ENCODE results near the gene PTPN5.

PTPN5 gene

DNA sequence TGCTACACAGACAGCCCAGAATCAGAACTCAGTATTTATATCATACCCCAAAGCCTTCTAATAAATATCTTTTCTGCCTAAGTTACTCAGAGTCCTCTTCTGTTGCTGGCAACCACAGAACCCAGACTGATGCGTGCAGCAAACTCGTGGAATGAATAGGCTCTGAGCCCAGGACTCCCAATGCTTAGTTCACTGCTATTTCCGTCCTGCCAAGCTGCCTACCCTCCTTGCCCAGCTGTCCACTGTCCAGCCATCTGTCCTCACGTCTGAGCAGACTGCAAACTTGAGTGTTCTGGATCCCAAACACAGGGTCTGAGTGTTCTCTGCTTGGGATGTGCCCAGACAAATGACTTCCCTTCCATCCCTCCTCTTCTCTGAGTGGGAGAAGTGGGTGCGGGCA, 19.4 kb downstream of the PTPN5 start:
- no peak for DNase-seq

DNA sequence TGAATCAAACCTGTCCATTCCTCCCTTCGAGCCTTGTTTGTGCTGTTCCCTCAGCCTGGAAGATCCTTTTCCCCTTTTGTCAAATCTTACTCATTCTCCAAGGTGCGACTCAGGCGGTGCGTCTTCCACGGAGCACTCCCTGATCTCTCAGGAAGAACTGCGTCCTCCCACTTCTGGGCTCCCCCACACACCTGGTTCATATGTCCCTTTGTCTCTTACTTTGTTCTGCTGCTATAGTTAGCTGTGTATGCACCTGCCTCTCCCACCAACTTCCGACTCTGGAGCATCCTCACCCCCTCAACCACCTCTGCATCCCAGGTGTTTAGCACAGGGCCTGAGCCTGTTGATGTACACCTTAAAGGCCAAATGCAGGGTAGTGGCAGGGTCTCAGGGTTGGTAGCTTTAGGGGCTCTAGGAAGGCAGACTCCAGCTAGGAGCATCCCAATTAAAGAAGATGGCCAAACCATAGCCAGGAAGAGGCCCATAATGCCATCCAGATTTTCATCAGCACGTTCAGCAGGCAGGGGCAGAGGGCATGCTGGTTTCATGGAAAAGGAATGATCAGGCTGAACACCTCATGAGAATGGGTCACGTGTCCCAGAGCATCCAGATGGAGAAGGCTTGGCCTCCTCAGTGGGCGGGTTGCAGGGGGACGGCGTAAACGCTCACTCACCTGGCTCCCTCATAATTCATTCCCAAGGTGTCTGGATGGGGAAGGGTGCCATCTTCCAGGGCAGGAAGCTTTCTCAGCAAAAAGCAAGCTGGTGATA, 20.1 kb downstream of the PTPN5 start:
- DNase-seq, result no peak

DNA sequence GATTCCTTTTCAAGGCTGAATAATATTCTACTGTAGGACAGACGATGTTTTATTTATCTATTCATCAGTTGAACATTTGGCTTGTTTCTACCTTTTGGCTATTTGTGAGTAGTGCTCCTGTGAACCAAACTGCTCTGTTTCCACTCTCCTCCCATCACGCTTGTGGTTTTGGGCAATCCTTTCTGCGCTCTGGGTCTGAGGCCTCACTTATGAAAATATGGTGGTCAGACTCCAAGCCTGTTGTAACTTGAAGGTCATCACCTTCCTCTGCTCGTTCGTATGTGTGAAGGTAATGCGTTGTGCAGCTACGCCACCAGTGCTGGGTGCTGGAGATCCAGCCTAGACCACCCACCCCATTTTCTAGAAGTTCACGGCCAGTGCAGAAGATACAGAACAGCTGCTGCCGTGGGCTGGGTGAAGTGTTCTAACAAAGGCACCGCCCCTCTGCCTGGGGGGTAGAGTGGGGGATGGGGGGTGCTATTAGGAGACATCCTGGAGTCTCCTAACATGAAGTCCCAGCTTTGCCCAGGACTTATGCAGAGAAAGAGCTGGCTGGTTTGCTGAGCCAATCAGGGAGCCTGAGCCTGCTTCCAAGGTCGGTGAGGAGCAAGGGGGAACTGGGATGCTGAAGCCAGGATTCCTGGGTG, 21.0 kb downstream of the PTPN5 start:
- no peak for DNase-seq

DNA sequence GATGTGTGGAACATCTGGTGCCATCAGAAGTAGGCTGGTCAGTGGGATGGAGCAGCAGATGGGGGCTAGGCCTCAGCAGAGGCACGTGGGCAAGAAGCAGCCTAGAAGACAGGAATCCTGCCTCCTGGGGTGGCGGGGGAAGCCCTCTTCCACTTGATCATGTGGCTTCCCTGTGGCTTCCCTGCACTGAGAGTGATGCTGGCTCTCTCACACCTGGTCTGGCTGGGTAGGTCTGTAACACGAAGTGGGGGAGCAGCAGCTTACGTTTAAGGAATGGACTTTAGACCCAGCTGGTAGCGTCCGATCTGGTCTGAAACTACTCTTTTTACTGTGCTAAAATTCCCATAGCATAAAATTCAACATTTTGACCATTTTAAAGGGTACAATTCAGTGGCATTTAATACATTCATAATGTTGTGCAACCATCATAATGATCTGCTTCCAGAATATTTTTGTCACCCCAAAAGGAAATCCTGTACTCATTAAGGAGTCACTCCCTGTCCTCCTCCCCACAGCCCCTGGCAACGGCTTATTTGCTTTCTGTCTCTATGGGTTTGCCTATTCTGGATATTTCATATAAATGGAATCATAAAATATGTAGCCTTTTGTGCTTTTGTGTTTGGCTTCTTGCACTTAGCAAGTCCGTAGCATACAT, 21.7 kb downstream of the PTPN5 start:
- DNase-seq, result no peak

DNA sequence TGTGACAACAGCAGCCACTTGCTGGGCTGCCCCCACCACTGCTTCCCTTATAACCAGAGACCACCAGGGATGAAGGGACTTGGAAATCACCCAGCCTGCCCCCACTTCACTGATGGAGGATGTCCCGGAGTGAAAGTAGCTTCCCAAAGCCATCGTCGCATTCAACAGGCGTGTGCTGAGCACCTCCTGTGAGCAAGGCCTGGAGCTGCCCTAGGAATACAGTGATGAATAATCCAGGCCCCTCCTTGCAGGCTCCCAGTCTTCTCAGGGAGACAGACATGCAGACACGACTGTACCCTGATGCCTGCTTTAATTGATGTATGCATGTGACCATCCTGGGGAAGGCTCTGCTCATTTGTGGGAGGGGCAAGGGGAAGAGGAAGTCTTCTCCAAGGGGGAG, 22.6 kb downstream of the PTPN5 start:
- DNase-seq, result no peak

DNA sequence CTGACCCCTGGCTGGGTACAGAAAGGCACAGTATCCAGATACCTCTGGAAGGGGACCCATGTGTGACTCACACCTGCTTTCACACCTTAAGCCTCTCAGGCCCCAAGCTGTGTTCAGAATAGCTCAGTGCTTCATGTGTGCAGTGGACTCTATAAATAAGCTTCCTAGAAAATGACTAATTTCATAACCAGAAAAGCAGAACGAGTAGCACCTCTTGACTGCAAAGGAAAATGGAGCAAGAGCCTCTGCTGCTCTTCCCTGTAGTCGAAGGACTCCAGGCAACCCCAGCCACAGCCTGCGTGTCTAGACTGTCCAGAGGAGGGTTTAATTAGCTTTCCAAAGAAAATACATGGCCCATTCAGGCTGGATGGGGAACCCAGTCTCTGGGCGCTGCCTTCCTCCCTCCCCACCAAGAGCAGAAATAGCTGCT, 23.1 kb downstream of the PTPN5 start:
- no peak for DNase-seq

DNA sequence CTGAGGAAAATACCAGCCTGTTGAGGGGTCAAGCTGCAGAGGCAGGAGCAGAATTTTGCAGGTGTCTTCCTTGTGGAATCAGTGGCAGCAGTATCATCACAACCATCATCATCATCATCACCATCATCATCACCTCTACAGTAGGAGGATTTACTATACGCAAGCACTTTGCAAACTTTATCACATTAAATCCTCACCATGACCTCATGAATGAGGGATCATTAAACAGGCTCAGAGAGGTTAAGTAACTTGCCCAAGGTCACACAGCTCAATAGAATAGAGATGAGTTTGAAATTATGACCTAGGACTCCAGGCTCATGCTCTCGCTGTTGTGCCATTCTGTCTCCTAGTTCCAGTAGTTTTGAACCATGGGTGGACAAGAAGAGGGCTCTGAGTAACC, 25.6 kb downstream of the PTPN5 start:
- DNase-seq, result no peak

DNA sequence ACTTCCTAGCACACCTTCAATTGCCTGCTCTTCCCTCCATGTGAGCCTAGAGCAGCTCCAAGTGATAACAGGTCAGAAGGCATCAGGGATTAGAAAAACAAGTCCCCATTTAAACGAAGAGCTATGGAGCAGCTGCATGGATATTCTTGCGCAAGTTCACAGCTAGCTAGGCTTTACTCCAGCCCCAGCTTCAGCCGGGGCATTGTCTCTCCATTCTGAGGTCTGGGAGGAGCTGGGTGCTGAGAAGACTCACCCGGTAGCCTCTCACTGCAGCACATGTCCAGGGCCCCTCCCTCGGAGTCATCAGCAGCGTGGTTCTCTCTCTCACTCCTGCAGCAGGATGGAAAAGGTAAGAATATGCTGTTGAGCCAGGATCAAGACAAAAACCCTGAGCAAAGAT, 26.0 kb downstream of the PTPN5 start:
- no peak for DNase-seq

DNA sequence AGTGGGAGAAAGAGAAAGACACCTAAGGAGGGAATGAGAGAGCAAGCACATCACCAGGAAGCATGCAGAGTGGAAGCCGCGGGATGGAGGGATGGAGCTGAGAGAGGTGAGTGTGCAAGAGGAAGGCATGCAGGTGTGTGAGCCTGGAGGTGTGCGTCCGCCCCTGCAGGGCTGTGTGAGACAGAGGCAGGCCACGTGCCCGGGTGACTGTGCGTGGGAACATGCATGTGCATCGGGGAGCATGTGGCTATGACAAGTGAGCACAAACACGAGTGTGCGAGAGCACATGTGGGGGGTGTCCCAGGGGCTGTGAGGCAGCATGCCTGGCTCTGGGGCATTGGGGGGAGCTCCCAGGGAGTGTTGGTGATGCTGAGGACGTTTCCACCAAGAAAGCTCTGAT, 29.9 kb downstream of the PTPN5 start:
- no peak for DNase-seq

DNA sequence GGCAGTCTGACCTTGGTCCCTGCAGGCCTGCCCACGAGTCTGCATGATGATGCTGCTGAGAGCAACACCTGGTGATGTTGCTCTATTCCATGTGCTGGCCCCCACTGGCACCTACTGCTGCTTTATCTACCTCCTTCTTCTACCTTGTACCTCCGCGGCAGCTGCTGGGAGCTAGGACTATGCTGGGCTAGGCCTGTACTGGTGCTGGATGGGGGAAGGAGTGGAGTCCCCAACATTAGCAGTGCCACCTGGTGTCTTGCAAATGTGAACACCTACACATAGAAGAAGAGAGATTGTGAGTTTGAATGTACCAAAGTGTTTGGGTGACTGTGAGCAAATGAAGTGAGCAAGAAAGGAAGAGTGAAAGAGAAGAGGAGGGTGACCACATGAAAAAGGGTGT, 30.5 kb downstream of the PTPN5 start:
- DNase-seq, result no peak

DNA sequence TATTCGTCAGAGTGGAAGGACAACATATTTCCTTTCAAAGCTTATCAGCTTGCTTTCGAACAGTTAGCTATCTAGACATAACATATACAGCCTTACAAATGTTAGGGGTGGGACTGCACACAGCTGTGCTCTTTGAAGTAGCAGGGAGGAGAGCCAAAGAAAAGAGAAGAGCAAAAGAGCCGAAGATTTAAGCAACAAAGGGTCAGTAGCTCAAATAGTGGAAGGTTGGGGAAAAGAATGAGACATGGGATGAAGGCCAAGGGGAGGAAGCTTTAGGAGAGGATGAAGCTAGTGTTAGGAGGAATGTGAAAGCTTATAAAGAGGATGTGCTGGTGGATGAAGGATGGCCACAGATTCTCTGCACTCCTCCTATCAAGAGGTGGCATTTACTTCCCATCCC, 33.8 kb downstream of the PTPN5 start:
- no peak for DNase-seq

DNA sequence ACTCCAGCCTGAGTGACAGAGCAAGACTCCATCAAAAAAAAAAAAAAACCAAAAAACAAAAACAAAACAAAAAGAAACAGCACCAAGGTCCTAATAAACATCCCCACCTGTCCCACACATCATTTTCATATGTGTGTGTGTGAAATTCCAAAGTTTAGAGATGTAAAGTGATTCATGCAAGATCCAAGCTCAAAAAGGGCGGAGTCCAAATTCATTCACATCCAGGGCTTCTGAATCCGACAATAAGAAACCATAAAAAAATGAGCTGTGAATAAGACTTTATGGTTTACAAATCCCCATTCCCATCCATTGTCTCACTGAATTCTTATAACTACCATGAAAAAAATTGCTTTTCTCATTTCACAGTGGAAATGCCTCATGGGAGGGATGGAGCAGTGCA, 34.7 kb downstream of the PTPN5 start:
- no peak for DNase-seq

DNA sequence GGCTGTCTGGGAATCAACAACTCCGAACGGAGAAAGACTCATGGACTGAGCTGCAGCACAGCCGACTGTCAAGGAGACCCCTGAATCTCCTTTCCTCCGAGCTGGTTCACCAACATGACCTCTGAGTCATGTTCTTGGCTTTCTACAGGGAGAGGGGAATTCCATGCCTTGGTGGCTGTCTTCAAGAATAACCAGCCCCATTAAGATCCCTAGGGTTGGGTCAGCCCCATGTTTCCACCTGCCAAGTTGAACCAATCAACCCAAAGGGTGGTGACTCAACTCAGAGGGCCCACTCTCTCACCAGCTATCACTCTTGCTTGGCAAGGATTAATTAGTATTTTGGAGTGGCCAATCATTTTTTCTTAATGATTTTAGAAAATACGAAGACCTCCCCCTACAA, 37.3 kb downstream of the PTPN5 start:
- DNase-seq, result no peak

DNA sequence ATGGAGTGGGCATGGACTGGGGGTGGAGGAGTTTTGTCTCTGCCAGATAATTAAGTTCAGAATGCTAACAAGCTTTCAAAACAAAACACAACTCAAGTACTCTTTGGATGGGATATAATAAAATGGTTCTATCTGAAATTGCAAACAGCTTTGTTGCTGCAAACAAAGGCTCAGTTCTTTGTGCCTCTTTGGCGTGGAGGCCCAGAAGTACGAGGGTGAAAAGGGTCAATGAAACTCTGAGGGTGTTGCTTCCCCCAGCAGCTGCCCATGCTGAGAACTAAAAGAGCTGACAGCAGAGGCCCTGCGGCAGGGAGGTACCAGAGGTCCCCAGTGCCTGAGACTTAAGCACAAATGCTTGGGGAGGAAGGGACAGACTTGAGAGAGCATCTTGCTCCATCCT, 39.1 kb downstream of the PTPN5 start:
- no peak for DNase-seq

DNA sequence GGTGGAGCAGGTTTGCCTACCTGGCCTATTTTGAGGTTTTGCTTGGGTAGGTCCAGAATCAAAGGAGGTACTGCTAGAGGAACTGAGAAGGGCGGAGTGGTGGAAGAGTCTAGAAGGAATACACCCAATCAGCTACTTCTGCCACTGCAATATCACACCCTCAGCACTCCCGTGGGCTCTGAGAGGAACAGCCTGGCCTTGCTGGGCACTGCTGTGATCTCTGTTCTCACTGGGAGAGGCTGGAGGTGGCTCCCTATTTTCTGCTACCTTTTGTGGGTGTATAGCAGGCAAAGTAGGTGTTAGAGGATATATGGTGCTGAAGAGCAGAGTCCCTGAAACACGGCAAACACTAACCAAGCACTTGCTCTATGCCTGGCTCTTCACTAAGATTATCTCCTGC, 40.7 kb downstream of the PTPN5 start:
- DNase-seq, result no peak

DNA sequence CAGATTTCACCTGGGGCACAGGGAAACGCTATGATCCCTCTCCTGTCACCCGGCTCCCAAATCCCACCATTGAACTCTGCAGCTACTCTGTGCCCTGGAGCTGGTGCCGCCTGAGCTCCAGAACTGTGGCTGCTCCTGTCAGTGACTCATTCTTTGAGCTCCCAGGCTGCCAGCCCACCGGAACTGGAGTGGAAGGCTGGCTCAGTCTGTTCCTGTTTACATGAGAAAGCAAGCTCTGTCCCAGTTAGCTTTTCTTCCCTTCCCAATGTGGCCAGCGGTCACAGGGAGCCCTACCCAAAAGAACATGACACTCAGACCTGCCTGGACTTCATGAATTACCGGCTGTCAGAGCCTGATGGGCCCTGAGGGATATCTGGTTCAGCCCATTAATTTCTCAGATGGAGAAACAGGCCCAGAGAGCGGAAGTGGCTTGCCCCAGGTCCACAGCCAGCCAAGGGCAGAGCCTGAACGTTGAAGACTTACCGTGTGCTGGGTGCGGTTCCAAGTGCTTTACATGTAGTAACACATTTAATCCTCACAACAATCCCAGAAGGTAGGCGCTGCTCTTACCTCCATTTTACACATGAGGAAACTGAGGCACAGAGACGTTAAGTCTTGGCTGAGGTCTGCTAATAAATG, 41.8 kb downstream of the PTPN5 start:
- DNase-seq, result no peak

DNA sequence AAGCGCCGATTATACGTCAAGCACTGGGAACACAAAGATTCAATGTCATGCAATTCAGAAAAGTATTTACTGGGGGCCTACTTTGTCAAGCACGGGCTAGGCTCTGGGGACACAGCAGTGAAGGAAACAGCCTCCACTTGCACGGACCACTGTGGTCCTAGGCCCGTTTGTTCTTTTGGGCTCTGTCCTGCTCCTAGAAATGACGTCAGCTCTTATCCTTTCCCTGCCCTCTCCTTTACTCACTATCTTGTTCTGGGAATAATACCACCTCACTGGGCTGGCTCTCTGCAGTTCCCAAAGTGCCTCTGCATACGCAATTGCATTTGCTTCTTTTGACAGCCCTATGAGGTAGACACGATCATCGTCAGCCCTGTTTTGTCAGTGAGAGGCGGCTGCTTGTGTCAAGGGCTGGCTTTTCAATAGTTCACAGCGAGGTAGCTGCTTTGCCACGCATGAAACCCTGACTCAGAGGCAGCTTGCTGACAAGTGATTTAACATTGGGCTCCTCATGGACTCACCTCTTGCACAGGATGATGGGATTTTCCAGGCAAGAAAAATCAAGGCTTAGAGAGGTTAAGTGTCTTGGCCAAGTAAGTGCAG, 42.7 kb downstream of the PTPN5 start:
- no peak for DNase-seq

DNA sequence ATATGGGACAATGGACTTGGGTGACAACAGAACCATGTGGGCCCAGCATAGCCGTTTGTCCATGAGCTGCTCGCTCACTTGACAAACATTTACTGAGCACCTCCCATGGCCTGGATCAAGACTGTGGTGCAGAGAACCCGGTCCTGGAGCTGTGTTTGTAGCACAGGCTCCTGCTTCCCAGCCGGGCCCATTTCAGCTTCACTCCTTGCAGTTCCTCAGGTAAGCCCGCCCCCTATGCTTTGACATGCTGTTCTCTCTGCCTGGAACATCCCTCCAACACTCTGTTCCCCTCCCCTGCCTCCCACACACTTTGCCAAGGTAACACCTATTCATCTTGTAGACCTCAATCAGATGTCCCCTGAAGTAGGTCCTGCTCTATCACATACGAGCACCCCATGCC, 46.3 kb downstream of the PTPN5 start:
- DNase-seq, result no peak

DNA sequence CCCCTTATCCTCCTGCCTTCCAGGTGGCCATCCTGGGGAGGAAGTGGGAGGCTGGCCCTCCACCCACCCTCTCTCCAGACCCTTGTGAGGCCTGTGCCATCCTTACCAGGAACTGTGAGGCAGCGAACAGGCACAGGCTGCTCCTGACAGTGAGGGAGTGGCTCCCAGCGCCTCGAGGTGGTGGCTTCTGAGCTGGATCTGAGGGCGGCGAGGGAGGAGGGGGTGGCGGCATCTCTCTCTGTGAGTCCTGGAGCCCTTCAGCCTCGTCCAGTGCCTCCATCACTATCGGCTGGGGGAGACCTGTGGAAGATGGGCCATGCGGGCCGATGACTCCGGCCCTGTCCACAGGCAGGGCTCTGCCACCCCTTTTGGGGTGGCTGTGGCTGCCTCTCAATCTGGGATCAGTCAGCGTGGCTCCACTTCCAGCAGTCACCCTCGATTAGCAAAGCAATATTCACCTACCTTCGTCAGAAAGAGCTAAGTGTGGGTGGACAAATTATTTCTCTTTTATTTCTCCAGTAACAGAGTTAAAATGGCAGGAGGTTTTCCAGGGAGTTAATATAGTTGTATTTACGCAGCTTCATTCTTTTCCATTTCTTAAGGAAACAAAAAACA, 47.6 kb downstream of the PTPN5 start:
- no peak for DNase-seq

DNA sequence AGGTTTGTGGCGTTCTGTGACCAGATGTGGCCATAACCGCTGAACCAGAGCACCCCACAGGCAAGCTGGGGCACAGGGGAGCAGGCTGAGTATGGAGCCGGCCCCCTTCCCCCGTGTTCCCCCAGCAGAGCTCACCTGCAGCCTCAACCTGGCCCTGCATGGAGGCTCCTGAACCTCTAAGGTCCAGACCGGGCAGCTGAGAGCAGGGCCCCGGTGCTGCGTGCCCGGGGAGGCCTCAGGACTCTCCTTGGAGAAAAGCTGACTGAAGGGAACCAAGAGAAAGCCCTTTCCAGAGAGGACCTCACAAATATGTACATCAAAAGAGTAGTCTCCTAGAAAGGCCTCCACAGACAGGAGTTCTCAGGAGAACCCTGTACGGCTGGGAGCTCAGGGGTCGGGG, 48.2 kb downstream of the PTPN5 start:
- DNase-seq, result no peak

DNA sequence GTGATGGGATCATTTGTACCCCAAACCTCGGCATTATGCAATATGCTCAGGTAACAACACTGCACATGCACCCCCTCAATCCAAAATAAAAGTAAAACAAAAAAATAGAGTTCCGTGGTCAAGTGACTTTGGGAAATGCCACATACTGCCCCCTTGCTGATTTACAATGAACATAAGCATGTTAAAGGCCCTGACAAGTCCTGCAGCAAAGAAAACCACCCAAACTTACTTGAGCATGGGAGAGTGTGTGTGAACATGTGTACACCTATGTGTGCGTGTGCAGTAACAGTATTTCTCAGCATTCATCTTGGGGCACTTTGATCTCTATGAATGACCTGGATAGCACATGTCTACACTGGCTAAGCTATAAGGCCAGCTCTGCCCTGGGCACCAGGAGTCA, 49.8 kb downstream of the PTPN5 start:
- DNase-seq, result no peak

DNA sequence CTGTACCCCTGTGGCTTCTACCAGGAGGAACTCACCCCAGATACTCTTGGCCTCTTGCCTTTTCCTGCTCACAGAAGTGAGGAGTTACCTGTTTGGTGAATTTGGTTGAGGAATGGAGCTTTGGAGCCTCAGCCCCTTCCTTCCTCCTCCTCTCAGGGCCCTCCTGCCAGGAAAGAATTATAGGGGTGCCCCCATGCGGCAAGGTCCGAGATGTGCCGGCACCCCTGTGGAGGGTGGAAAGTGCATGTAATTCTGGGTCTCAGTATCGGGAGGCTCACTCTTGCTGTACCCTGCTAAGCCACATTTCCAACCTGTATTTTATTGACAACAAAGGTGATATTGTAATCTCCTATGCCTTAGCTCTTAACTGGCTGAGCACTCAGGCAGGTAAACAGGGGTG, 51.9 kb downstream of the PTPN5 start:
- no peak for DNase-seq

DNA sequence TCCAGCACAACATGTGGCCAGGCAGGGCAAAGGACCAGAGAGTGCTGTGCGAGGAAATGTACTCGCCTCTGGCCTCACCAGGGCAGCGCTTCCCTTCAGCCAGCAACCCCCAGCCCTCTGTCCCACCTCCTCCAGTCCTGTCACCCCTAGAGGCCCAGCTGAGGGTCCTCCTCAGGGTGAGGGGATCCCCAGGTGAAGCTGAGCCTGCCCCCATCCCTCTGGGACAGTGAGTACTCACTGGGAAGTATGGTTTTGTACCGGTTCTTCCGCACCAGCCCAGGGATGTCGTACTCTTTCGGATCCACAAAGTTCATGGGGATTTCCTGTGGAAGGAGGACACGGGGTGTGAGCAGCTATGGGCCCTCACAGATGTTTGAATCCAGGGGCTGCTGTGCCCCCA, 54.0 kb downstream of the PTPN5 start:
- no peak for DNase-seq

All from activated naive CD4-positive, alpha-beta T cell treated with Interleukin-2 at 50 U/mL for 16 hours (primary cell).